HG02571 (cell line): ENCODE data around the gene HOXA6.

Experiments
- ATAC-seq: cut with Tn5 transposase; IDR thresholded peaks from one replicate; pipeline ENCODE4 v1.9.1; 2021; ENCODE audit warnings: mild to moderate bottlenecking, moderate library complexity; ENCODE audit not compliant: unreplicated experiment

The HOXA6 gene

GRCh38 chr7:27185013-27185853 lies 37.7 kb upstream of the HOXA6 start, which contains the start of gene HOXA11:
Gene HOXA11 (minus strand): TSS chr7:27185232. CDS start chr7:27185144, 88 bp downstream.
- ATAC-seq, result no peak

- ATAC-seq, result no peak
Measured at GRCh38 chr7:27184337-27185012, 36.9 kb upstream of the HOXA6 start.

GRCh38 chr7:27183682-27184336 lies 36.2 kb upstream of the HOXA6 start:
- no peak for ATAC-seq

GRCh38 chr7:27182861-27183681 lies 35.5 kb upstream of the HOXA6 start:
- no peak for ATAC-seq

- ATAC-seq, result no peak
Measured at GRCh38 chr7:27182285-27182841, 34.8 kb upstream of the HOXA6 start.

GRCh38 chr7:27181795-27182275 lies 34.3 kb upstream of the HOXA6 start:
- no peak for ATAC-seq

- no peak for ATAC-seq
Measured at GRCh38 chr7:27180431-27181420, 33.2 kb upstream of the HOXA6 start.

- no peak for ATAC-seq
Measured at GRCh38 chr7:27179503-27180430, 32.2 kb upstream of the HOXA6 start.

- ATAC-seq, result no peak
Measured at GRCh38 chr7:27179030-27179429, 31.5 kb upstream of the HOXA6 start.

GRCh38 chr7:27178366-27178765 lies 30.8 kb upstream of the HOXA6 start:
- ATAC-seq, result no peak

GRCh38 chr7:27177795-27178320 lies 30.3 kb upstream of the HOXA6 start:
- no peak for ATAC-seq

GRCh38 chr7:27176962-27177794 lies 29.6 kb upstream of the HOXA6 start:
- no peak for ATAC-seq

- no peak for ATAC-seq
Measured at GRCh38 chr7:27176524-27176845, 28.9 kb upstream of the HOXA6 start.

- ATAC-seq, result no peak
Measured at GRCh38 chr7:27175626-27176523, 28.3 kb upstream of the HOXA6 start.

- no peak for ATAC-seq
Measured at GRCh38 chr7:27174874-27175625, 27.5 kb upstream of the HOXA6 start.
